SK-N-SH treated with all-trans-retinoic acid at 6 μM for 48 hours (cell line): ENCODE measurements around the gene IQCH.

Experiments
- ARNTL ChIP-seq: fragments of 450-650 bp; formaldehyde crosslinking; IDR thresholded peaks from 2 replicates; pipeline ENCODE4 v1.5.0; 2020; ENCODE audit warnings: low read depth, mild to moderate bottlenecking, moderate library complexity, borderline replicate concordance
- CREB5 ChIP-seq: fragments of 250-450 bp; sonication (Bioruptor Pico); IDR thresholded peaks from 2 replicates; pipeline ENCODE4 v1.5.1; 2020; ENCODE audit warnings: low read depth, mild to moderate bottlenecking, moderate library complexity
- CSDC2 ChIP-seq: fragments of 250-450 bp; sonication (Bioruptor Pico); IDR thresholded peaks from 2 replicates; pipeline ENCODE4 v1.5.0; 2020; ENCODE audit warnings: mild to moderate bottlenecking, moderate library complexity
- ESRRG ChIP-seq: fragments of 250-450 bp; sonication (Bioruptor Pico); IDR thresholded peaks from 2 replicates; pipeline ENCODE4 v1.6.1; 2021; ENCODE audit warnings: mild to moderate bottlenecking
- GLIS3 ChIP-seq: fragments of 250-450 bp; sonication (Bioruptor Pico); IDR thresholded peaks from 2 replicates; pipeline ENCODE4 v1.5.0; 2020; ENCODE audit warnings: mild to moderate bottlenecking, moderate library complexity
- SNAI2 ChIP-seq: fragments of 250-450 bp; sonication (Bioruptor Pico); IDR thresholded peaks from 2 replicates; pipeline ENCODE4 v1.5.0; 2020; ENCODE audit warnings: mild to moderate bottlenecking, moderate library complexity
- TOX ChIP-seq: fragments of 250-450 bp; sonication (Bioruptor Pico); IDR thresholded peaks from 2 replicates; pipeline ENCODE4 v1.8.0; 2021; ENCODE audit warnings: mild to moderate bottlenecking, moderate library complexity, borderline replicate concordance
- ZFP3 ChIP-seq: fragments of 250-450 bp; sonication (Bioruptor Pico); IDR thresholded peaks from 2 replicates; pipeline ENCODE4 v1.5.0; 2020; ENCODE audit warnings: mild to moderate bottlenecking, moderate library complexity
- ZNF70 ChIP-seq: fragments of 450-650 bp; formaldehyde crosslinking; IDR thresholded peaks from 2 replicates; pipeline ENCODE4 v1.5.0; 2020; ENCODE audit warnings: mild to moderate bottlenecking, moderate library complexity

- TF ChIP-seq CREB5 = no peak
- no peak for TF ChIP-seq ZFP3 (CRISPR knock-in tag)
- TF ChIP-seq SNAI2 = no peak
- TF ChIP-seq ZNF70 (CRISPR knock-in tag) = no peak
- TF ChIP-seq GLIS3 (CRISPR knock-in tag) = no peak
- TF ChIP-seq ARNTL (CRISPR knock-in tag) = no peak
- no peak for TF ChIP-seq ESRRG (CRISPR knock-in tag)
- TF ChIP-seq CSDC2 = no peak
- no peak for TF ChIP-seq TOX (CRISPR knock-in tag)
Observed at GRCh38 chr15:67372543-67372942, 118.0 kb downstream of the IQCH start.
